Measurements from ENCODE around the gene ZER1.
"Not testable (repeated sequence)": the region's sequence is repeated elsewhere in the genome, so short reads cannot be mapped to it uniquely, and the experiment has no call there.

The ZER1 gene

DNA sequence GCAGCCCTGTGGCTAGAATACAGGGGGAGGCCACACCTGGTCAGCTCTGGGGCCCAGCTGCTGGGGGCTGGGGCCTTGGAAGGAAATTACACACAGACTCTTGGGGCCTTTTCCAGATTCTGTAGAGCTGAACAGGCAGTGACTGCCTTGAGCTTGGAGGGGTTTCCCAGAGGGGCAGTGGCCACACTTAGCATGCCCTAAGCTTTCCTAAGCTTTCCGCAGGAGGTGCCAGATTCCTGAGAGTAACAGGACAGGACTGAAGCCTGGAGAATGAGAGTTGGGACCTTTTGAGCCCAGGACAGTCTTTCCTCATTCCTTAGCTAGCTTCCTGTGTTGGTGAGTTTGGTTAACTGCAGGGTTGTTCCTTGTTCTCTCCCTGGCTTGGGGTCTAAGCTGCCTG, 16.7 kb upstream of the ZER1 start:
- DNase-seq (ENCODE audit: low read depth in 3 of 3, low spot score in 1 of 3) = no peak

DNA sequence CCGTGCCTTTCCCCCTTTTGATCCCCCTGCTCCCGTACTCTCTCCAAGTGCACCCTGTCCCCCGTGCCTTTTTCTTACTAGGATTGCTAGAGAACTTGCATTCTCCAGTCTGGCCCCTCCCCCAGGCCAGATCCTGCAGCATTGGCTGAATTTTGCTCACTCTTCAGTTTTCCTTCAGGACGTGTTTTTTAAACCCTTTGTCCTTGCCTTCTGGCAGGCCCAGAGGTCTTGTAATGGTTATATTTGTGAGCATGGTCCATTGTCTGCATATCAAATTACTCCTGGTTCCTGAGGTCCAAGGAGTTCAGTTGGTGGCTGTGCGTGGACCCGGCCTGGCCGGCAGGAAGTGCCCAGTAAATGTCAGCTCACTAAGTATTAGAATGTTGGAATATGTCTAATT, 15.9 kb upstream of the ZER1 start:
- DNase-seq (ENCODE audit: low read depth in 3 of 3, low spot score in 1 of 3) = no peak

GRCh38 chr9:128786681-128787601, 15.2 kb upstream of the ZER1 start, which contains the start of gene TBC1D13:
TBC1D13 (plus strand) TSS chr9:128787253; CDS start chr9:128787354, 101 bp downstream.
- DNase-seq (ENCODE audit: low read depth in 3 of 3, low spot score in 1 of 3) = peak; percentile 70 to 86 (median 81)

DNA sequence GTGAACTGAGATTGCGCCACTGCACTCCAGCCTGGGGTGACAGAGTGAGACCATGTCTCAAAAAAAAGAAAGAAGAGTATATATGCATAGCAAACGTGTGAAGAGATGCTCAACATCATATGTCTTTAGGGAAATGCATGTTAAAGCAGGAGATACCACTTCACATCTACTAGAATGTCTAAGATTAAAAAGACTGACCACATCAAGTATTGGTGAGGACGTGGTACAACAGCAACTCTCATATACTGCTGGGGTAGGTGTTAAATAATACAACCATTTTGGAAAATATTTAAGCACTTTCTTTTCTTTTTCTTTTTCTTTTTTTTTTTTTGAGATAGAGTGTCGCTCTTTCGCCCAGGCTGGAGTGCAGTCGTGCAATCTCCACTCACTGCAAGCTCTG, 13.7 kb upstream of the ZER1 start:
- DNase-seq (ENCODE audit: low read depth in 3 of 3, low spot score in 1 of 3) = no peak

- DNase-seq (ENCODE audit: low read depth in 3 of 3, low spot score in 1 of 3) = no peak
Measured at GRCh38 chr9:128782669-128783068, 10.9 kb upstream of the ZER1 start.

- no peak for DNase-seq (ENCODE audit: low read depth in 3 of 3, low spot score in 1 of 3)
Measured at GRCh38 chr9:128781187-128782070, 9.7 kb upstream of the ZER1 start.

GRCh38 chr9:128780093-128780492, 8.4 kb upstream of the ZER1 start:
- not testable (repeated sequence) for DNase-seq (ENCODE audit: low read depth in 3 of 3, low spot score in 1 of 3)

- no peak for DNase-seq (ENCODE audit: low read depth in 3 of 3, low spot score in 1 of 3)
Measured at GRCh38 chr9:128774804-128775203, 3.1 kb upstream of the ZER1 start.

DNA sequence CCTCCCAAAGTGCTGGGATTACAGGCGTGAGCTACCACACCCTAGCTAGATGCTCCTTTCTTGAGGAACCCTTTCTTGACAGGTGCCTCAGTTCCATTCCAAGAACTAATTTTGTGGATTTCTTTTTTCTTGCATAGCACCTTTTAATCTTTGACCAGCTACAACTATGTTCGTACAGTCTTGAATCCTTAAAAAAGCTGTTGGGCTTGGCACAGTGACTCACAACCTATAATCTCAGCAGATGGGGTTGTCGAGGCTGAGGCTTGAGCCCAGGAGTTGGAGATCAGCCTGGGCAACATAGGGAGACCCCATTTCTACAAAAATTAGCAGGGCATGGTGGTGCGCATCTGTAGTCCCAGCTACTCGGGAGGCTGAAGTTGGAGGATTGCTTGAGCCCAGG, 1.3 kb upstream of the ZER1 start:
- DNase-seq (ENCODE audit: low read depth in 3 of 3, low spot score in 1 of 3) = no peak

DNA sequence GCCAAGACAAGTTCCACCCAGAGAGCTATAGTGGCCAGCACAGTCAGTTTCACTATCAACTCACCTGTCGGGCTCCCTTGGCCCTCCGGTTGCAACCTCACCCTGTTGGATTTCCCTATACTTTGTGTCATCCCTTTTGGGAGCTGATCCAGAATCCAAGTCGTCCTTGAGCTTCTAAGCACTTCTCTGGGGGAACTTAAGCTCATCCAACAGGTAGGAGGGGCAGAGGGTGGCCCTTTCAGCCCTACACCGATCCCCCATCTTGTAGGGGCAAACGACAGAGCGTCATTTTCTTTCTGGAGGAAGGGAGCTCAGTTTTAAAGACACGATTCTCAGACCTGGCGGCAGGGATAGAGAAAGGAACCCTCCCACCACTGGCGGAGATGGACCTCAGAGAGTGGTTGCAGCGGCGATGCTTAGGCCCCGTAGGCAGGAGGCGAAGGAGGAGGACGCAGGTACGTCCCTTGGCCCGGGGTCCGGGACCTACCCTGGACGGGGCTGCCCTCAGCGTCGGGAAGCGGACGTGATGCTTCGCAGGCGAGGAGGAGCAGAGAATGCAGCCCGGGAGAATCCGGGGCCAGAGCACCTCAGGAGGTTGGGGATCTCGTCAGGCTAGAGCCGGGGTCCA, 519 bp downstream of the ZER1 start:
- DNase-seq (ENCODE audit: low read depth in 3 of 3, low spot score in 1 of 3) = no peak

GRCh38 chr9:128770286-128771030, 1.3 kb downstream of the ZER1 start:
- DNase-seq (ENCODE audit: low read depth in 3 of 3, low spot score in 1 of 3) = no peak

DNA sequence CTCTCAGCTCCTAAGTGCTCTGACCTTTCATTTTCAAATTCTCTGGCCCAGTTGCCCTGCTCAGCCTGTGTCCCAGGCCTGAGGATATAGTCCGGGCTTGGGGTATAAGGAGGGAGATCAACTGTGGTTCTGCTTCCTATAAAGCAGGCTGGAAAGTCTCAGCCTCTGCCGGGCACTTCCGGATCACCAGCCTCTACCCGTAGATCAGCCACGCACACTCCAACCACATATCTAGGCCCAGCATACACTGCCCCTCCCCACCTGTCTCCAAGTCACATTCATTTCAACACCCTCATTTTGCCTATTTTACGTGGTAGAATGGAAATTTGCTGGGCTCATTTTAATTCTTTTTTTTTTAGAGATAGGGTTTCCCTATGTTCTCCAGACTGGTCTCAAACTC, 3.1 kb downstream of the ZER1 start:
- DNase-seq (ENCODE audit: low read depth in 3 of 3, low spot score in 1 of 3) = no peak

DNA sequence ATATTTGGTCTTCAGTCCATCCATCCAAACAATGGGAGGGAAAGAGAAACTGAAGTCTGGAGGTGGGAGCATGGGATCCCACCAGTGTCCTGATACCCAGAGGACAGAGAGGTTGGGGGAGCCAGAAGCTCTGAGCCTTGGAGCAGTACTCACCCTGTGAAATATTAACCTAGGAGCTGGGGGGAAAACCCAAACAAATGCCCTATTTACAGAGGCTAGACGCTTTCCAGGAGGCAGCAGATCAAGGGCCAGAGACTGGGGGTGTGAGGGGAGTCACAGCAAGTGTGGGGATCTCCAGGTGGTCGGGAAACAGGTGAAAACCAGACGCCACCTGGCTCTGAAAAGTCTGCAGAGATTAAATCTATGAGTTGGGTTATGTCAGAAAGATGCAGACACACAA, 6.2 kb downstream of the ZER1 start:
- DNase-seq (ENCODE audit: low read depth in 3 of 3, low spot score in 1 of 3) = no peak

DNA sequence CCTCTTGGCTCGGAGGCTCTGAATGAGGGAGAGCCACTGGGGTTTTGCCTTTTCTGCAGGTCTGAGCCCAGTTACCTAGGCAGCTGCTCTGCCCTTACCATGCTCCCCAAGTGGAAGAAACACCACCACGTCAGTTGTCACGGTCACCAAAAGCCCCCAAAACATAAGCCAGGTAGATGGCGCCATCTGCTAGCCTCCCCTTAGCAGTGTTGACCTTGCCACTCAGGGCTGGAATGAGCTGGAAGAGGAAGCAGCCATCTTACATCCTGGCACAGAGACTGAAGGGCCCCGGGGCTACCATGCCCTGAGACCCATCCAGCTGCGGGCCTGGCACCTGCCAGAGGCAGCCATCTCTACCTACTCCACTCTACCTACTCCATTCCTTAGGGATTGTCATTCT, 7.4 kb downstream of the ZER1 start:
- DNase-seq (ENCODE audit: low read depth in 3 of 3, low spot score in 1 of 3) = no peak

DNA sequence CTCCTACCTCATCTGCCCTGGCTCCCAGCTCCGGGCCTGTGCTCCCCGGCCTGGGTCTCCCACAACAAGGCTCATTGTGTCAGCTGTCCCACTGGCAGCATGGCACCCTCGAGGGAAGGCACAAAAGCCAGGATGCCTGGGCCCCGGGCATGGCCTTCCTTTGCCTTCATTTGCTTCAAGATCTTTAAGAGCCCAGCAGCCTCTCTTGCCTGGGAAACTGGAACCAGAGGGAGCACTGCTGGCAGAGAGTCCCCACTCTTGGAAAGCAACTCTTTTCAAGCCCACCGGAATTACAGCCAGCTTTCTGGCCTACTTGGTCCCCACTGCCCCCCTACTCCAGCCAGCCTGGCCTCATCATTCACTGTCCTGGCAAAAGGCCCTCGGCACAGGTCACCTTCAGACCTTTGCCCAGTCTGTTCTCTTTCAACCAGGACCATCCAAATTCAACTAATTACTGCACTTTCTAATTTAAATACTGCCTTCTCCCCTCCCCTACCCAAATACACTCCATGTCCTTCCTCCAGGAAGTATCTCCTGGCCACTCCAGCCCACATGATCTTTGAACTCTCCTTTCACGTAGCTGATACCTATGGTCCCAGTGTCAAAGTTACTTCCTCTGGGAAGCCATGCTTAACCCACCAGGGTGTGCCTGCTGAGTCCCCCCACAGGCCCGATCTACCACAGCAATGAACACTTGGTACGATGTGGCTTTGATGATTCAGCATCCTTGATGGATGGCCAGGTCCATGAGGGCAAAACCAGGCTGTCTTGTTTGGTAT, 8.9 kb downstream of the ZER1 start:
- no peak for DNase-seq (ENCODE audit: low read depth in 3 of 3, low spot score in 1 of 3)

- no peak for DNase-seq (ENCODE audit: low read depth in 3 of 3, low spot score in 1 of 3)
Measured at GRCh38 chr9:128757602-128758001, 14.1 kb downstream of the ZER1 start.

- no peak for DNase-seq (ENCODE audit: low read depth in 3 of 3, low spot score in 1 of 3)
Measured at GRCh38 chr9:128753627-128754026, 18.1 kb downstream of the ZER1 start.

- DNase-seq (ENCODE audit: low read depth in 3 of 3, low spot score in 1 of 3) = no peak
Measured at GRCh38 chr9:128750926-128751595, 20.7 kb downstream of the ZER1 start.

GRCh38 chr9:128747241-128747640, 24.5 kb downstream of the ZER1 start:
- no peak for DNase-seq (ENCODE audit: low read depth in 3 of 3, low spot score in 1 of 3)

Data from stimulated activated CD4-positive, alpha-beta T cell treated with anti-CD3 and anti-CD28 coated beads, TNF-alpha, amount 100 ng/mL, for 1 hour (primary cell).